Prostate gland (tissue), 2 donors: ENCODE results near the gene RUNX3. TPM values are rescaled to one million over a fixed set of nuclear protein-coding genes. Genes with fewer than 3 reads are reported as not detected.
A peak's percentile ranks its signal among the peaks of the same experiment; 100 is the strongest.
"Not testable (repeated sequence)": the region's sequence is repeated elsewhere in the genome, so short reads cannot be mapped to it uniquely, and the experiment has no call there.

Experiments
- DNase-seq: peaks from one replicate; pipeline ENCODE4 v3.0.0-alpha.2; 2019; ENCODE audit warnings: low spot score
- H3K27ac ChIP-seq, 2 donors: fragments of 200-600 bp; sonication (generic); 2 replicates each; pipeline ENCODE4 v1.5.1; 2017 to 2019
- H3K27me3 ChIP-seq: fragments of 200-600 bp; sonication (generic); replicated peaks from 2 replicates; pipeline ENCODE4 v1.5.1; 2019; ENCODE audit not compliant: insufficient read depth
- H3K36me3 ChIP-seq, 2 donors: fragments of 200-600 bp; sonication (generic); 1 replicate in 1 of 2; 2 replicates in 1 of 2; pipeline versions ENCODE4 v1.5.1 to v1.8.1; 2017 to 2019
- H3K4me1 ChIP-seq: fragments of 200-600 bp; sonication (generic); replicated peaks from 2 replicates; pipeline ENCODE4 v1.5.1; 2019
- H3K4me3 ChIP-seq, 2 donors: fragments of 200-600 bp; sonication (generic); 2 replicates each; pipeline ENCODE4 v1.5.1; 2017 to 2019
- H3K9me3 ChIP-seq: fragments of 200-600 bp; sonication (generic); 2 replicates; pipeline ENCODE4 v1.5.1; 2017
- CTCF ChIP-seq, 4 experiments: fragments of 200-600 bp in 2 of 4; fragments of 450-650 bp in 2 of 4; sonication (generic) in 2 of 4; IDR thresholded peaks; 1 replicate in 3 of 4; 2 replicates in 1 of 4; pipeline ENCODE4 v1.5.1; 2016 to 2019; ENCODE audit warnings: antibody characterized with exemption in 4 of 4, mild to moderate bottlenecking in 2 of 4, moderate library complexity in 2 of 4
- POLR2A ChIP-seq: fragments of 450-650 bp; IDR thresholded peaks from one replicate; pipeline ENCODE4 v1.6.1; 2016; ENCODE audit warnings: antibody characterized with exemption, mild to moderate bottlenecking
- POLR2AphosphoS5 ChIP-seq: sonication (generic); formaldehyde crosslinking; IDR thresholded peaks from one replicate; pipeline ENCODE4 v1.6.1; 2017; ENCODE audit warnings: antibody characterized with exemption
- WGBS: methylation state at CpG from one replicate; pipeline ENCODE4 v1.1.5; 2018; 5-methylcytosine and 5-hydroxymethylcytosine counted together
- intact Hi-C: fragments of 100-400 bp; cut with DNase I; formaldehyde crosslinking; loops from one replicate; pipeline ENCODE4 v1.14.2; 2022
- total RNA-seq, 2 donors: library from RNA; depleted of rRNA; stranded (reverse); fragments of >200 nt; gene quantifications; one replicate each; pipeline ENCODE4 v1.1.0, GENCODE V29; 2016

RUNX3 gene
- total RNA-seq, 2 donors from 2014 or later, result 2.5 to 3.4 TPM

GRCh38 chr1:24893431-24893830 is 36.6 kb downstream of the RUNX3 start:
- H3K4me1 ChIP-seq, result no peaks in the 10 kb centered on the region
- peak; percentile 72 for DNase-seq
- H3K9me3 ChIP-seq, result no peaks in the 10 kb centered on the region
- peak; percentile 79 for TF ChIP-seq POLR2AphosphoS5
- TF ChIP-seq CTCF (IDR thresholded peaks at IDR 0.05), result no peak
- no peak for TF ChIP-seq POLR2A
- H3K27ac ChIP-seq, result no peak overlapping the region
- H3K36me3 ChIP-seq, result no peaks in the 10 kb centered on the region
- intact Hi-C loops, result no loop called here
- 56% methylated on average over 3 of the region's 3 CpGs for WGBS
- no peak overlapping the region for H3K4me3 ChIP-seq
- H3K27me3 ChIP-seq, result no peaks in the 10 kb centered on the region

- no peaks in the 10 kb centered on the region for H3K27me3 ChIP-seq
- no peak overlapping the region for H3K4me3 ChIP-seq
- no peak overlapping the region for H3K27ac ChIP-seq
- H3K9me3 ChIP-seq, result no peaks in the 10 kb centered on the region
- intact Hi-C loops, result no loop called here
- H3K36me3 ChIP-seq, result no peaks in the 10 kb centered on the region
- TF ChIP-seq CTCF (IDR thresholded peaks at IDR 0.05), result no peak
- TF ChIP-seq POLR2AphosphoS5, result no peak
- TF ChIP-seq POLR2A, result no peak
- H3K4me1 ChIP-seq, result no peaks in the 10 kb centered on the region
- DNase-seq, result no peak
- WGBS, result 100% methylated on average over 1 of the region's 1 CpG
Measured at GRCh38 chr1:24892188-24893153, 37.6 kb downstream of the RUNX3 start.

GRCh38 chr1:24891367-24891766 is 38.7 kb downstream of the RUNX3 start:
- H3K4me3 ChIP-seq, H3K27me3 ChIP-seq, H3K36me3 ChIP-seq, H3K27ac ChIP-seq, DNase-seq, H3K9me3 ChIP-seq, H3K4me1 ChIP-seq, intact Hi-C loops: not testable (repeated sequence)
- 73% methylated on average over 1 of the region's 1 CpG for WGBS

GRCh38 chr1:24890887-24891286 is 39.2 kb downstream of the RUNX3 start:
- WGBS, result 87% methylated on average over 2 of the region's 2 CpGs
- DNase-seq, result no peak
- H3K36me3 ChIP-seq, result no peaks in the 10 kb centered on the region
- no peaks in the 10 kb centered on the region for H3K4me1 ChIP-seq
- intact Hi-C loops, result no loop called here
- TF ChIP-seq POLR2AphosphoS5 (no peak), CTCF (IDR thresholded peaks at IDR 0.05) (no peak), POLR2A (no peak)
- H3K27me3 ChIP-seq, result no peaks in the 10 kb centered on the region
- no peak overlapping the region for H3K4me3 ChIP-seq
- no peaks in the 10 kb centered on the region for H3K9me3 ChIP-seq
- H3K27ac ChIP-seq, result no peak overlapping the region

GRCh38 chr1:24888971-24889676 is 41.0 kb downstream of the RUNX3 start:
- Histone ChIP-seq H3K4me1 (no peaks in the 10 kb centered on the region), H3K9me3 (no peaks in the 10 kb centered on the region), H3K27me3 (no peaks in the 10 kb centered on the region), H3K4me3 (no peak overlapping the region), H3K36me3 (no peaks in the 10 kb centered on the region), H3K27ac (no peak overlapping the region)
- WGBS, result 62% methylated on average over 4 of the region's 4 CpGs
- no peak for DNase-seq
- intact Hi-C loops, result no loop called here
- no peak for TF ChIP-seq CTCF (IDR thresholded peaks at IDR 0.05)
- no peak for TF ChIP-seq POLR2AphosphoS5
- TF ChIP-seq POLR2A, result no peak
